CD14-positive monocyte (primary cell): ENCODE results near the gene CUX1. TPM values are rescaled to one million over a fixed set of nuclear protein-coding genes. Genes with fewer than 3 reads are reported as not detected.
A peak's percentile ranks its signal among the peaks of the same experiment; 100 is the strongest.

Source experiments
- DNase-seq, 3 donors: peaks; one replicate each; pipeline ENCODE4 v3.0.0-alpha.2; 2011 to 2022
- H2AFZ ChIP-seq: 2 replicates; pipeline ENCODE4 v1.6.0; 2012; ENCODE audit warnings: mild to moderate bottlenecking, low read depth, low read length, inconsistent platforms; ENCODE audit not compliant: insufficient read depth, poor library complexity, severe bottlenecking
- H3K27ac ChIP-seq, 2 donors: 1 replicate in 1 of 2; 2 replicates in 1 of 2; pipeline ENCODE4 v1.5.1; 2012 to 2013; ENCODE audit warnings: low read length in 2 of 2, control low read depth in 1 of 2, inconsistent platforms in 1 of 2, low read depth in 1 of 2, mild to moderate bottlenecking in 1 of 2
- H3K27me3 ChIP-seq, 2 donors: one replicate each; pipeline versions ENCODE4 v1.6.0 to v1.6.1; 2011 to 2013; ENCODE audit warnings: low read length in 2 of 2; ENCODE audit not compliant: control insufficient read depth in 2 of 2, insufficient read depth in 2 of 2
- H3K36me3 ChIP-seq, 2 donors: replicated peaks in 1 of 2; 1 replicate in 1 of 2; 2 replicates in 1 of 2; pipeline versions ENCODE4 v1.5.1 to v1.6.1; 2012 to 2013; ENCODE audit warnings: low read length in 2 of 2, control low read depth in 1 of 2, inconsistent platforms in 1 of 2, mild to moderate bottlenecking in 1 of 2; ENCODE audit not compliant: insufficient read depth in 2 of 2, control insufficient read depth in 1 of 2
- H3K4me1 ChIP-seq, 2 donors: 1 replicate in 1 of 2; 2 replicates in 1 of 2; pipeline versions ENCODE4 v1.5.1 to v1.6.1; 2012 to 2013; ENCODE audit warnings: low read length in 2 of 2, control low read depth in 1 of 2, inconsistent platforms in 1 of 2, mild to moderate bottlenecking in 1 of 2, moderate library complexity in 1 of 2; ENCODE audit not compliant: insufficient read depth in 2 of 2, control insufficient read depth in 1 of 2
- H3K4me2 ChIP-seq: replicated peaks from 2 replicates; pipeline ENCODE3; 2012; ENCODE audit warnings: low read length, moderate library complexity, mild to moderate bottlenecking; ENCODE audit not compliant: poor library complexity, severe bottlenecking; ENCODE audit errors: extremely low read depth
- H3K4me3 ChIP-seq, 3 experiments: fragments of 200-600 bp in 1 of 3; sonication (generic) in 1 of 3; replicated peaks in 1 of 3; 1 replicate in 2 of 3; 2 replicates in 1 of 3; pipeline ENCODE4 v1.5.1; 2011 to 2013; ENCODE audit warnings: low read length in 3 of 3, mild to moderate bottlenecking in 3 of 3, control low read depth in 2 of 3, low read depth in 2 of 3, inconsistent platforms in 1 of 3, moderate library complexity in 1 of 3
- H3K79me2 ChIP-seq: 2 replicates; pipeline ENCODE4 v1.6.0; 2012; ENCODE audit warnings: mild to moderate bottlenecking, control low read depth, inconsistent platforms, low read length, moderate library complexity; ENCODE audit not compliant: insufficient read depth
- H3K9ac ChIP-seq: 2 replicates; pipeline ENCODE4 v1.6.0; 2017; ENCODE audit warnings: low read length, mild to moderate bottlenecking; ENCODE audit not compliant: insufficient read depth, poor library complexity, severe bottlenecking
- H3K9me3 ChIP-seq, 2 donors: replicated peaks in 1 of 2; 1 replicate in 1 of 2; 2 replicates in 1 of 2; pipeline versions ENCODE4 v1.5.1 to v1.6.1; 2012 to 2013; ENCODE audit warnings: low read length in 2 of 2, control low read depth in 1 of 2; ENCODE audit not compliant: control insufficient read depth in 1 of 2, insufficient read depth in 1 of 2
- H4K20me1 ChIP-seq: 2 replicates; pipeline ENCODE4 v1.6.0; 2012; ENCODE audit warnings: mild to moderate bottlenecking, low read length, control low read depth, moderate library complexity; ENCODE audit not compliant: insufficient read depth
- H3K27ac Mint-ChIP-seq, 7 donors: one replicate each; pipeline ENCODE4 v1.8.0; 2020; ENCODE audit warnings: mild to moderate bottlenecking in 7 of 7, mixed read lengths in 7 of 7, moderate library complexity in 6 of 7, inconsistent platforms in 2 of 7
- H3K27me3 Mint-ChIP-seq, 3 donors: one replicate each; pipeline ENCODE4 v1.8.0; 2021 to 2022; ENCODE audit warnings: low read depth in 3 of 3, mild to moderate bottlenecking in 3 of 3, mixed read lengths in 3 of 3, moderate library complexity in 3 of 3, inconsistent platforms in 1 of 3
- H3K36me3 Mint-ChIP-seq, 2 donors: one replicate each; pipeline ENCODE4 v1.8.0; 2020; ENCODE audit warnings: mixed read lengths in 2 of 2, inconsistent platforms in 1 of 2, mild to moderate bottlenecking in 1 of 2
- H3K4me1 Mint-ChIP-seq: one replicate; pipeline ENCODE4 v1.8.0; 2020; ENCODE audit warnings: mild to moderate bottlenecking, mixed read lengths
- H3K4me3 Mint-ChIP-seq, 2 donors: one replicate each; pipeline ENCODE4 v1.8.0; 2020; ENCODE audit warnings: mild to moderate bottlenecking in 2 of 2, mixed read lengths in 2 of 2, moderate library complexity in 1 of 2
- H3K9me3 Mint-ChIP-seq, 7 donors: one replicate each; pipeline ENCODE4 v1.8.0; 2020 to 2022; ENCODE audit warnings: mixed read lengths in 7 of 7, mild to moderate bottlenecking in 6 of 7, moderate library complexity in 6 of 7, inconsistent platforms in 2 of 7
- WGBS: methylation state at CpG from one replicate; pipeline ENCODE4 v1.1.5; 2013; ENCODE audit warnings: missing lambda C conversion rate; ENCODE audit not compliant: insufficient coverage; 5-methylcytosine and 5-hydroxymethylcytosine counted together
- intact Hi-C, 2 donors: fragments of 100-400 bp; cut with micrococcal nuclease; formaldehyde crosslinking; loops; one replicate each; pipeline versions ENCODE4 v1.15.0 to v1.15.1; 2023
- polyA plus RNA-seq, 3 donors: library from polyadenylated mRNA; depleted of rRNA in 1 of 3; unstranded in 2 of 3; stranded (reverse) in 1 of 3; fragments of 300-500 nt in 2 of 3; fragments of >200 nt in 1 of 3; fragmentation: Illumina TruSeq in 2 of 3; gene quantifications; 1 replicate in 2 of 3; 2 replicates in 1 of 3; pipeline ENCODE4 v1.2.3, GENCODE V29; 2012 to 2021
- TF ChIP-seq, protein P1 (sequence below): fragments of 200-600 bp; IDR thresholded peaks from one replicate; pipeline ENCODE4 v1.8.0; 2022; ENCODE audit warnings: antibody characterized with exemption, mild to moderate bottlenecking

The CUX1 gene
- polyA plus RNA-seq, 3 donors = 17.6 to 38.0 (median 28.0) TPM

DNA sequence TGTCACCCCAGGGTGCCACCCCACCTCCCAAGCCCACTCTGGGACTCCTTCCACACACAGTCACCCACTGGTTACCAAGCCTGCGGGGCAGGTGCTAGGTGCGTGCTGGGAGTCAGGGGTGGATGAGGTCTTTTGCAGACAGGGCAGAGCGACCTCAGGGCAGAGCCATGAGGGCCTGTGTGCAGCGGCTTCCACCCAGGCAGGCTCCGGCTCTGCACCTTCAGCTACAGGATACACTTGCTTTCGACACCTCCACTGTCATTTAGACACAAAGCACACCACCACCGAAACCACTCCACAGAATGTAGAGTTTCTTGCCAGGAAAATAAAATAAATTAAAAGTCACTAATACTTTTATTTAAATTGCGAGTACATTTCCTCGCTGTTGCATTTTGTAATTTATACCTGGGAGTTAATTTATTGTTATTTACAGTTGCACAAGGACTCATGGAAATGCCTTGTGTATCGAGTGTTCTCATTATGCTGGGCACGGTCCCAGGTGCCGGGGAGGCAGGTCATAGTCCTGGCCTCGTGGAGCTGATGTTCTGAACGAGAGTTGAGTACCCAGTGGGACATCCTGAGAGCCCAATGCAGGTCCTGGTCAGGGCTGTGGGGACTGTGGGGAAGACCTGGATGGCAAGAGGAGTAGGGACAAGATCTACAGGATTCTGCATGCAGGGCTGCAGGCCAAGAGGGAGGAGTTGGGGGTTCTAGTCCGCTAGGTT is 127.8 kb downstream of the CUX1 start:
- H3K4me2 ChIP-seq = no peak overlapping the region
- no peaks in the 10 kb centered on the region for H3K9me3 ChIP-seq
- no peak overlapping the region for H3K9ac ChIP-seq
- peaks cover 79% of the 10 kb centered on the region for H3K79me2 ChIP-seq
- H3K27me3 ChIP-seq = no peaks in the 10 kb centered on the region
- no peak overlapping the region for H2AFZ ChIP-seq
- H3K27ac ChIP-seq = no peak overlapping the region
- Mint-ChIP-seq H3K4me3 (no peak overlapping the region), H3K9me3 (no peaks in the 10 kb centered on the region), H3K27me3 (peaks cover 0 to 2% (median 1%) of the 10 kb centered on the region in 3 donors), H3K4me1 (peaks cover 9% of the 10 kb centered on the region), H3K36me3 (peaks cover 9 to 28% of the 10 kb centered on the region in 2 donors), H3K27ac (peak overlapping the region in 3 of 7 donors; percentile 18 to 68 (median 48))
- no peak overlapping the region for H3K4me3 ChIP-seq
- H3K4me1 ChIP-seq = no peaks in the 10 kb centered on the region
- H4K20me1 ChIP-seq = peaks cover 97% of the 10 kb centered on the region
- peaks cover 0 to 12% of the 10 kb centered on the region in 2 donors for H3K36me3 ChIP-seq
- TF ChIP-seq, protein P1, sequence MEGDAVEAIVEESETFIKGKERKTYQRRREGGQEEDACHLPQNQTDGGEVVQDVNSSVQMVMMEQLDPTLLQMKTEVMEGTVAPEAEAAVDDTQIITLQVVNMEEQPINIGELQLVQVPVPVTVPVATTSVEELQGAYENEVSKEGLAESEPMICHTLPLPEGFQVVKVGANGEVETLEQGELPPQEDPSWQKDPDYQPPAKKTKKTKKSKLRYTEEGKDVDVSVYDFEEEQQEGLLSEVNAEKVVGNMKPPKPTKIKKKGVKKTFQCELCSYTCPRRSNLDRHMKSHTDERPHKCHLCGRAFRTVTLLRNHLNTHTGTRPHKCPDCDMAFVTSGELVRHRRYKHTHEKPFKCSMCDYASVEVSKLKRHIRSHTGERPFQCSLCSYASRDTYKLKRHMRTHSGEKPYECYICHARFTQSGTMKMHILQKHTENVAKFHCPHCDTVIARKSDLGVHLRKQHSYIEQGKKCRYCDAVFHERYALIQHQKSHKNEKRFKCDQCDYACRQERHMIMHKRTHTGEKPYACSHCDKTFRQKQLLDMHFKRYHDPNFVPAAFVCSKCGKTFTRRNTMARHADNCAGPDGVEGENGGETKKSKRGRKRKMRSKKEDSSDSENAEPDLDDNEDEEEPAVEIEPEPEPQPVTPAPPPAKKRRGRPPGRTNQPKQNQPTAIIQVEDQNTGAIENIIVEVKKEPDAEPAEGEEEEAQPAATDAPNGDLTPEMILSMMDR = no peak
- over 99% methylated on average over 8 of the region's 15 CpGs for WGBS
- intact Hi-C loops = no loop called here
- no peak for DNase-seq

DNA sequence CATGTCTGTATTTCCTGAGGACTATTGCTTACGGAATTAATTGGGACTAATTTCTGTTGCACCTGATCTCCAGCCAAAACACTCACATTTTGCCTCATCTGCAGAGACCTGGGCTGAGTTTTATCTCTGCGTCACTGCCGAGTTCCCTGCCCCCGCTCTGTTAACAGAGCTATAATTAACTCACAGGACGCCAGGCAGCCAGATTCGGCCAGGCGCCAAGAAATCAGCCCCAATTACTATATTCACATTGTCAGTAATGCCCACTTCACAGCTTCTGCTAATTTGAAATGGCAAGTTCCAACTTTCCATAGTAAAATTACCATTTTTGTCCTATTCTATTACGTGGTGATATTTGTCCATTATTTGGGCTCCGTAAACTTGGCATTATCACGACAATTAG is 130.5 kb downstream of the CUX1 start:
- intact Hi-C loops = no loop called here
- Mint-ChIP-seq H3K27ac (peak overlapping the region in 1 of 7 donors; percentile 42), H3K9me3 (no peaks in the 10 kb centered on the region), H3K4me1 (peaks cover 4% of the 10 kb centered on the region), H3K4me3 (no peak overlapping the region), H3K27me3 (peaks cover 0 to 2% (median 1%) of the 10 kb centered on the region in 3 donors), H3K36me3 (peaks cover 9 to 35% of the 10 kb centered on the region in 2 donors)
- H4K20me1 ChIP-seq = peaks cover 96% of the 10 kb centered on the region
- no peaks in the 10 kb centered on the region for H3K27me3 ChIP-seq
- H3K4me3 ChIP-seq = no peak overlapping the region
- peaks cover 64% of the 10 kb centered on the region for H3K79me2 ChIP-seq
- H3K27ac ChIP-seq = no peak overlapping the region
- H2AFZ ChIP-seq = no peak overlapping the region
- H3K36me3 ChIP-seq = peaks cover 0 to 12% of the 10 kb centered on the region in 2 donors
- H3K4me2 ChIP-seq = no peak overlapping the region
- peaks cover 4 to 6% of the 10 kb centered on the region in 2 donors for H3K4me1 ChIP-seq
- DNase-seq = no peak
- no peak overlapping the region for H3K9ac ChIP-seq
- H3K9me3 ChIP-seq = no peaks in the 10 kb centered on the region
- TF ChIP-seq, protein P1 = no peak
- WGBS = 43% methylated on average over 8 of the region's 10 CpGs
